IPS-18c (cell line): Measurements from ENCODE around the gene SHISA5.
A peak's percentile ranks its signal among the peaks of the same experiment; 100 is the strongest.
"Not testable (repeated sequence)": the region's sequence is repeated elsewhere in the genome, so short reads cannot be mapped to it uniquely, and the experiment has no call there.

Experiments used
- H3K4me3 ChIP-seq: 2 replicates; pipeline ENCODE4 v1.7.0; 2013; ENCODE audit warnings: low read depth, mild to moderate bottlenecking, low read length, moderate library complexity; ENCODE audit not compliant: insufficient read depth
- H3K9me3 ChIP-seq: one replicate; pipeline ENCODE4 v1.6.1; 2013; ENCODE audit warnings: mild to moderate bottlenecking, low read length, moderate library complexity; ENCODE audit not compliant: control insufficient read depth, insufficient read depth

Gene SHISA5

GRCh38 chr3:48468329-48468731, 35.6 kb downstream of the SHISA5 start:
- Histone ChIP-seq H3K4me3 (no peak overlapping the region), H3K9me3 (no peaks in the 10 kb centered on the region)

- Histone ChIP-seq H3K9me3 (no peaks in the 10 kb centered on the region), H3K4me3 (no peak overlapping the region)
Observed at GRCh38 chr3:48467473-48468267, 36.3 kb downstream of the SHISA5 start.

GRCh38 chr3:48467110-48467454, 36.9 kb downstream of the SHISA5 start:
- Histone ChIP-seq H3K4me3 (no peak overlapping the region), H3K9me3 (no peaks in the 10 kb centered on the region)

GRCh38 chr3:48466386-48467109, 37.4 kb downstream of the SHISA5 start:
- H3K4me3 ChIP-seq = no peak overlapping the region
- no peaks in the 10 kb centered on the region for H3K9me3 ChIP-seq

- H3K4me3 ChIP-seq = peak overlapping the region; percentile 3; the same call in 1 of the 2 replicates
- H3K9me3 ChIP-seq = no peaks in the 10 kb centered on the region
Observed at GRCh38 chr3:48465531-48466378, 38.2 kb downstream of the SHISA5 start.

GRCh38 chr3:48465237-48465530, 38.8 kb downstream of the SHISA5 start:
- Histone ChIP-seq H3K4me3 (no peak overlapping the region), H3K9me3 (no peaks in the 10 kb centered on the region)

- no peaks in the 10 kb centered on the region for H3K9me3 ChIP-seq
- H3K4me3 ChIP-seq = no peak overlapping the region
Observed at GRCh38 chr3:48464713-48465221, 39.2 kb downstream of the SHISA5 start.

- Histone ChIP-seq H3K9me3 (no peaks in the 10 kb centered on the region), H3K4me3 (no peak overlapping the region)
Observed at GRCh38 chr3:48463703-48464102, 40.3 kb downstream of the SHISA5 start.

GRCh38 chr3:48461767-48462166, 42.2 kb downstream of the SHISA5 start:
- not testable (repeated sequence) for H3K4me3 ChIP-seq, H3K9me3 ChIP-seq

- Histone ChIP-seq H3K4me3 (no peak overlapping the region), H3K9me3 (no peaks in the 10 kb centered on the region)
Observed at GRCh38 chr3:48460517-48460902, 43.5 kb downstream of the SHISA5 start.

GRCh38 chr3:48459773-48460516, 44.0 kb downstream of the SHISA5 start:
- H3K4me3 ChIP-seq = no peak overlapping the region
- H3K9me3 ChIP-seq = no peaks in the 10 kb centered on the region

- no peak overlapping the region for H3K4me3 ChIP-seq
- H3K9me3 ChIP-seq = no peaks in the 10 kb centered on the region
Observed at GRCh38 chr3:48459331-48459730, 44.6 kb downstream of the SHISA5 start.

GRCh38 chr3:48456456-48456855, 47.5 kb downstream of the SHISA5 start:
- Histone ChIP-seq H3K9me3 (no peaks in the 10 kb centered on the region), H3K4me3 (no peak overlapping the region)

- H3K9me3 ChIP-seq = no peaks in the 10 kb centered on the region
- no peak overlapping the region for H3K4me3 ChIP-seq
Observed at GRCh38 chr3:48451270-48451669, 52.7 kb downstream of the SHISA5 start.

- Histone ChIP-seq H3K4me3 (peak within 1 kb of the TSS; percentile 99), H3K9me3 (no peaks in the 10 kb centered on the region)
Observed at GRCh38 chr3:48446425-48447193, 57.4 kb downstream of the SHISA5 start, which contains the start of gene ATRIP. ATRIP (plus strand) TSS chr3:48446737; CDS start chr3:48446846, 109 bp downstream.

- no peaks in the 10 kb centered on the region for H3K9me3 ChIP-seq
- H3K4me3 ChIP-seq = peak overlapping the region; percentile 99
Observed at GRCh38 chr3:48446043-48446424, 57.9 kb downstream of the SHISA5 start.
